K562 (cell line): ENCODE data around the gene ASPDH. TPM values are rescaled to one million over a fixed set of nuclear protein-coding genes. Genes with fewer than 3 reads are reported as not detected.

Experiments used
- ATAC-seq: fragments of 200-7000 bp; cut with Tn5 transposase; 3 replicates; pipeline ENCODE4 v1.9.1; 2020; ENCODE audit warnings: moderate library complexity
- BruUV-seq: library from RNA; stranded (reverse); fragments of 400-500 nt; replicated peaks from 2 replicates; lab custom pipeline; 2021; lab: Mats Ljungman, UMichigan
- CTCF ChIA-PET: fragments of 300-600 bp; formaldehyde crosslinking; extraction: SDS; loops from one replicate; lab custom pipeline; 2021; ENCODE audit warnings: low intra/inter-chr PET ratio; lab: Yijun Ruan, JAX
- POLR2A ChIA-PET: fragments of 300-600, 350-650 bp; sonication (Branson Sonifier 250); formaldehyde crosslinking; extraction: SDS; loops from one replicate; lab custom pipeline; 2021; ENCODE audit warnings: antibody characterized with exemption, inconsistent platforms; lab: Yijun Ruan, JAX
- DNase-seq, 4 experiments: peaks; one replicate each; pipeline versions ENCODE4 v3.0.0 to v3.0.0-alpha.2; 2011 to 2018; ENCODE audit warnings: low spot score in 3 of 4, mixed read lengths in 3 of 4; ENCODE audit errors: extremely low read depth in 1 of 4
- FAIRE-seq: peaks from 2 replicates; lab custom pipeline; 2011; peaks lifted over from hg19 to GRCh38; lab: Jason Lieb, UNC
- H2AFZ ChIP-seq: 2 replicates; pipeline ENCODE4 v1.6.0; 2011; ENCODE audit warnings: low read depth, low read length, control low read depth, inconsistent platforms
- H3K27ac ChIP-seq: fragments of 200-600 bp; 3 replicates; pipeline ENCODE4 v1.8.0; 2011; ENCODE audit warnings: low read depth, mild to moderate bottlenecking, control low read depth, inconsistent platforms, low read length, moderate library complexity, mixed read lengths; ENCODE audit errors: extremely low read depth
- H3K27me3 ChIP-seq, 2 experiments: fragments of 300-600 bp in 1 of 2; 2 replicates in 1 of 2; 3 replicates in 1 of 2; pipeline versions ENCODE4 v1.6.0 to v1.8.0; 2011; ENCODE audit warnings: inconsistent platforms in 2 of 2, low read length in 2 of 2, mild to moderate bottlenecking in 1 of 2, mixed read lengths in 1 of 2, moderate library complexity in 1 of 2; ENCODE audit not compliant: control insufficient read depth in 2 of 2, insufficient read depth in 2 of 2
- H3K36me3 ChIP-seq: fragments of 300-600 bp; 3 replicates; pipeline ENCODE4 v1.8.0; 2011; ENCODE audit warnings: mild to moderate bottlenecking, low read length, inconsistent platforms; ENCODE audit not compliant: control insufficient read depth, insufficient read depth
- H3K4me1 ChIP-seq, 2 experiments: fragments of 200-600 bp in 1 of 2; replicated peaks in 1 of 2; 2 replicates in 1 of 2; 3 replicates in 1 of 2; pipeline versions ENCODE4 v1.5.1 to v1.8.0; 2011; ENCODE audit warnings: inconsistent platforms in 2 of 2, low read length in 2 of 2, mild to moderate bottlenecking in 1 of 2, mixed read lengths in 1 of 2, moderate library complexity in 1 of 2; ENCODE audit not compliant: control insufficient read depth in 2 of 2, insufficient read depth in 2 of 2
- H3K4me2 ChIP-seq: 2 replicates; pipeline ENCODE4 v1.6.1; 2011; ENCODE audit warnings: low read length, control low read depth, inconsistent platforms, mixed read lengths; ENCODE audit not compliant: insufficient read depth
- H3K4me3 ChIP-seq: fragments of 200-600 bp; sonication (generic), shearing (Covaris generic); 2 replicates; pipeline ENCODE4 v1.5.1; 2016; ENCODE audit warnings: control low read depth, inconsistent platforms
- H3K79me2 ChIP-seq: fragments of 200-600 bp; 3 replicates; pipeline ENCODE4 v1.8.0; 2011; ENCODE audit warnings: low read length, inconsistent platforms; ENCODE audit not compliant: control insufficient read depth, insufficient read depth
- H3K9ac ChIP-seq, 2 experiments: 2 replicates each; pipeline versions ENCODE4 v1.6.0 to v1.6.1; 2011; ENCODE audit warnings: low read depth in 2 of 2, low read length in 2 of 2, control low read depth in 1 of 2, inconsistent platforms in 1 of 2, mild to moderate bottlenecking in 1 of 2, mixed read lengths in 1 of 2; ENCODE audit not compliant: insufficient read depth in 1 of 2
- H3K9me1 ChIP-seq: one replicate; pipeline ENCODE4 v1.6.0; 2011; ENCODE audit warnings: inconsistent platforms, mild to moderate bottlenecking, low read length, moderate library complexity; ENCODE audit not compliant: control insufficient read depth, insufficient read depth
- H3K9me3 ChIP-seq: replicated peaks from 2 replicates; pipeline ENCODE4 v1.5.1; 2011; ENCODE audit warnings: low read depth, low read length, inconsistent platforms; ENCODE audit not compliant: control insufficient read depth, insufficient read depth
- H4K20me1 ChIP-seq: replicated peaks from 2 replicates; pipeline ENCODE4 v1.6.1; 2011; ENCODE audit warnings: low read length, inconsistent platforms, mixed read lengths; ENCODE audit not compliant: control insufficient read depth, insufficient read depth
- BRF2 ChIP-seq: IDR thresholded peaks from 3 replicates; pipeline ENCODE4 v1.6.1; 2011; ENCODE audit warnings: borderline replicate concordance, mild to moderate bottlenecking; ENCODE audit not compliant: insufficient read length, insufficient read depth
- CBFA2T2 ChIP-seq: fragments of 450-650 bp; conservative IDR thresholded peaks from 2 replicates; pipeline ENCODE4 v1.6.1; 2017; ENCODE audit warnings: mild to moderate bottlenecking
- CCNT2 ChIP-seq: IDR thresholded peaks from 2 replicates; pipeline ENCODE4 v1.6.1; 2011; ENCODE audit warnings: borderline replicate concordance, low read depth, mild to moderate bottlenecking, moderate library complexity, mixed read lengths, low read length; ENCODE audit not compliant: insufficient read length; ENCODE audit errors: extremely low read depth
- FOXA1 ChIP-seq: fragments of 450-650 bp; IDR thresholded peaks from 2 replicates; pipeline ENCODE4 v1.6.1; 2016; ENCODE audit warnings: mild to moderate bottlenecking, borderline replicate concordance
- HCFC1 ChIP-seq: IDR thresholded peaks from 2 replicates; pipeline ENCODE4 v1.6.1; 2012; ENCODE audit warnings: low read depth, low read length, improper control_type of control experiment
- MED1 ChIP-seq: sonication (generic); formaldehyde crosslinking; IDR thresholded peaks from 2 replicates; pipeline ENCODE4 v1.8.1; 2023; ENCODE audit warnings: missing genetic modification reagents, borderline replicate concordance
- NONO ChIP-seq, 2 experiments: fragments of 200-400 bp in 1 of 2; fragments of 450-650 bp in 1 of 2; formaldehyde crosslinking in 1 of 2; IDR thresholded peaks; 2 replicates each; pipeline ENCODE4 v1.6.1; 2017; ENCODE audit warnings: low read depth in 2 of 2, mild to moderate bottlenecking in 2 of 2, moderate library complexity in 2 of 2, low read length in 1 of 2
- PHB2 ChIP-seq: fragments of 450-650 bp; IDR thresholded peaks from 2 replicates; pipeline ENCODE4 v1.6.1; 2017; ENCODE audit warnings: low read depth
- PHF20 ChIP-seq: fragments of 450-650 bp; IDR thresholded peaks from 2 replicates; pipeline ENCODE4 v1.6.1; 2018; ENCODE audit not compliant: partially characterized antibody
- POLR2H ChIP-seq: IDR thresholded peaks from 2 replicates; pipeline ENCODE4 v1.6.1; 2016; ENCODE audit warnings: missing genetic modification characterization, low read depth, mild to moderate bottlenecking, control low read depth, missing compliant biosample characterization, moderate library complexity
- SP2 ChIP-seq: IDR thresholded peaks from 2 replicates; pipeline ENCODE4 v1.6.1; 2011; ENCODE audit warnings: mild to moderate bottlenecking, low read depth, low read length, moderate library complexity; ENCODE audit not compliant: poor library complexity, severe bottlenecking; ENCODE audit errors: extremely low read depth
- ZNF165 ChIP-seq: fragments of 250-450 bp; sonication (Bioruptor Pico); IDR thresholded peaks from 2 replicates; pipeline ENCODE4 v1.4.0; 2020; ENCODE audit warnings: borderline replicate concordance
- ZNF232 ChIP-seq: sonication (generic); formaldehyde crosslinking; IDR thresholded peaks from 2 replicates; pipeline ENCODE4 v1.8.0; 2022; ENCODE audit warnings: mild to moderate bottlenecking, missing genetic modification reagents
- ZNF699 ChIP-seq: fragments of 250-450 bp; sonication (Bioruptor Pico); IDR thresholded peaks from 2 replicates; pipeline ENCODE4 v1.8.0; 2021; ENCODE audit warnings: mild to moderate bottlenecking, moderate library complexity; ENCODE audit not compliant: insufficient replicate concordance
- WGBS: fragments of 100-300 bp; shearing (Covaris generic); methylation state at CpG from one replicate; pipeline ENCODE4 v1.1.6; 2016; ENCODE audit warnings: low coverage, mixed read lengths; ENCODE audit not compliant: insufficient coverage; ENCODE audit errors: missing lambda C conversion rate; 5-methylcytosine and 5-hydroxymethylcytosine counted together
- in situ Hi-C: fragments of 300-500 bp; cut with MboI; formaldehyde crosslinking; loops from 4 replicates; pipeline ENCODE4 v1.15.0; 2018; ENCODE audit warnings: inconsistent platforms, mixed read lengths
- intact Hi-C: fragments of 100-400 bp; cut with micrococcal nuclease; formaldehyde crosslinking; loops from 2 replicates; pipeline ENCODE4 v1.14.2; 2022
- polyA plus RNA-seq, 8 experiments: library from polyadenylated mRNA; depleted of rRNA in 4 of 8; stranded (reverse) in 5 of 8; unstranded in 3 of 8; fragments of >200 nt; fragmentation: Nextera tagmentation in 2 of 8; fragmentation: Illumina TruSeq in 1 of 8; extraction: Ambion mirVana in 2 of 8; extraction: Trizol in 1 of 8; gene quantifications; 2 replicates each; pipeline versions ENCODE4 v1.2.1 to v1.2.3, GENCODE V29; 2011 to 2014; ENCODE audit warnings: inconsistent platforms in 1 of 8, missing spikeins in 1 of 8
- total RNA-seq, 7 experiments: library from RNA; depleted of rRNA in 6 of 7; stranded (reverse); fragments of >200 nt in 6 of 7; fragmentation: Illumina TruSeq in 2 of 7; extraction: Trizol in 2 of 7; gene quantifications; 2 replicates each; pipeline versions ENCODE4 v1.2.1 to v1.2.3, GENCODE V29; 2011 to 2021; ENCODE audit warnings: low replicate concordance in 1 of 7
- TF ChIP-seq, protein P1 (sequence below), 2 experiments: fragments of 450-650 bp in 1 of 2; sonication (generic) in 1 of 2; formaldehyde crosslinking; conservative IDR thresholded peaks; 2 replicates each; pipeline versions ENCODE4 v1.4.0 to v1.8.1; 2020 to 2022; ENCODE audit warnings: mild to moderate bottlenecking in 1 of 2, missing genetic modification reagents in 1 of 2

The ASPDH gene
- total and polyA plus RNA-seq, 9 of the 15 experiments (the other 6 are each of a cell fraction or from before 2014, with no cell fraction given) = not detected

DNA sequence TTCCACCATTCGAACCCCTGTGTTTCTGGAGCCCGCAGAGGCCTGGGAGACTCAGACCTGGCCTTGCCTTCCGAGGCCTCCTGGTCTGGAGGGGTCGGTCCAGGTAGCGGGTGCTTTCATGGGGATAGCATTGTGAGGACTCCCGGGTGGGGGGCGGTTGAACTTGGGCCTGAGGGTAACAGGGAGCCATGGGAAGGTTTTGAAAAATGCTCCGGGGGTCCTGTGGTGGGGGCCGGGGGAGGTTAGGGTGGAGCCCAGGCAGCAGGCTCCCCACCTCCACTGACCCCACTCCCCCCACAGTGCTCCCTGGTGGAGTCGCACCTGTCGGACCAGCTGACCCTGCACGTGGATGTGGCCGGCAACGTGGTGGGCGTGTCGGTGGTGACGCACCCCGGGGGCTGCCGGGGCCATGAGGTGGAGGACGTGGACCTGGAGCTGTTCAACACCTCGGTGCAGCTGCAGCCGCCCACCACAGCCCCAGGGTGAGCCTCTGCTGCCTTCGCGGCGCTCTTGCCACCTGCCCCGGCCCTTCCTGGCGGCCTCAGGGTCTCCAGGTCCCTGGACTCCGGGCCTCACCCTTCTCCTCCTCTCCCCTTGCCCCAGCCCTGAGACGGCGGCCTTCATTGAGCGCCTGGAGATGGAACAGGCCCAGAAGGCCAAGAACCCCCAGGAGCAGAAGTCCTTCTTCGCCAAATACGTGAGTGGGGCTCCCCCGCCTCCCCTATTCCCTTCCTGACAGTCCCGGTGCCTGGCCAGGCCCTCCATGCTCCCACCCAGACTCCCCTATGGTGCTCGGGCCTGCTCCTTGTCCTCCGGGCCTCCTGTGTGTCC, 33.2 kb downstream of the ASPDH start:
- no peak for FAIRE-seq
- POLR2A ChIA-PET = no interaction called here
- TF ChIP-seq ZNF232 (CRISPR knock-in tag) (no peak), CCNT2 (no peak), MED1 (no peak), POLR2H (no peak), BRF2 (no peak), SP2 (no peak), ZNF165 (no peak), CBFA2T2 (no peak), NONO (IDR thresholded peaks at IDR 0.05; ENCODE audit: low read depth in 2 of 2, low read length in 1 of 2) (no peak), HCFC1 (no peak), ZNF699 (CRISPR knock-in tag) (no peak), PHB2 (no peak), PHF20 (no peak), FOXA1 (no peak)
- TF ChIP-seq, protein P1, sequence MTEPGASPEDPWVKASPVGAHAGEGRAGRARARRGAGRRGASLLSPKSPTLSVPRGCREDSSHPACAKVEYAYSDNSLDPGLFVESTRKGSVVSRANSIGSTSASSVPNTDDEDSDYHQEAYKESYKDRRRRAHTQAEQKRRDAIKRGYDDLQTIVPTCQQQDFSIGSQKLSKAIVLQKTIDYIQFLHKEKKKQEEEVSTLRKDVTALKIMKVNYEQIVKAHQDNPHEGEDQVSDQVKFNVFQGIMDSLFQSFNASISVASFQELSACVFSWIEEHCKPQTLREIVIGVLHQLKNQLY (CRISPR knock-in tag; conservative IDR thresholded peaks at IDR 0.05) = no peak
- ATAC-seq = no peak
- intact Hi-C loops = no loop called here
- Histone ChIP-seq H3K9me1 (no peaks in the 10 kb centered on the region), H3K27me3 (no peaks in the 10 kb centered on the region; a peak in 1 of 5 replicates), H3K9ac (no peak overlapping the region; a peak in 1 of 4 replicates), H3K4me3 (no peak overlapping the region), H4K20me1 (peaks cover 7% of the 10 kb centered on the region; the same call in 1 of the 2 replicates), H3K4me2 (no peak overlapping the region), H2AFZ (no peak overlapping the region), H3K9me3 (no peaks in the 10 kb centered on the region), H3K27ac (no peak overlapping the region), H3K79me2 (peaks cover 25% of the 10 kb centered on the region), H3K36me3 (peaks cover 53% of the 10 kb centered on the region; the same call in 2 of the 3 replicates), H3K4me1 (peaks cover 5 to 52% of the 10 kb centered on the region in 2 experiments; a peak in 4 of 5 replicates)
- DNase-seq = no peak
- 69% methylated on average over 26 of the region's 37 CpGs for WGBS
- CTCF ChIA-PET = no interaction called here
- in situ Hi-C loops = no loop called here
- no TSS peak for BruUV-seq
